H9 (cell line): ENCODE measurements around the gene C14orf132. TPM values are rescaled to one million over a fixed set of nuclear protein-coding genes. Genes with fewer than 3 reads are reported as not detected.

Source experiments
- DNase-seq: peaks from one replicate; pipeline ENCODE4 v3.0.0-alpha.2; 2017
- H2AFZ ChIP-seq: one replicate; pipeline ENCODE4 v1.6.1; 2013; ENCODE audit warnings: mild to moderate bottlenecking, low read length, control low read depth, moderate library complexity
- H2AK5ac ChIP-seq: 2 replicates; pipeline ENCODE4 v1.6.1; 2013; ENCODE audit warnings: low read length, control low read depth, mixed read lengths; ENCODE audit not compliant: insufficient read length
- H2BK120ac ChIP-seq: one replicate; pipeline ENCODE4 v1.6.1; 2013; ENCODE audit warnings: low read depth, mild to moderate bottlenecking, low read length, control low read depth, inconsistent platforms; ENCODE audit not compliant: poor library complexity, severe bottlenecking
- H2BK12ac ChIP-seq: 2 replicates; pipeline ENCODE4 v1.6.1; 2013; ENCODE audit warnings: low read length, control low read depth, mixed read lengths, low read depth; ENCODE audit not compliant: insufficient read length
- H2BK15ac ChIP-seq: 2 replicates; pipeline ENCODE4 v1.6.1; 2013; ENCODE audit warnings: low read depth, low read length, control low read depth
- H2BK20ac ChIP-seq: one replicate; pipeline ENCODE4 v1.6.1; 2013; ENCODE audit warnings: low read depth, mild to moderate bottlenecking, low read length, control low read depth, inconsistent platforms; ENCODE audit not compliant: poor library complexity, severe bottlenecking
- H2BK5ac ChIP-seq: 2 replicates; pipeline ENCODE4 v1.6.1; 2013; ENCODE audit warnings: low read length, control low read depth, mixed read lengths; ENCODE audit not compliant: insufficient read length
- H3K14ac ChIP-seq: 2 replicates; pipeline ENCODE4 v1.6.1; 2013; ENCODE audit warnings: low read length, control low read depth; ENCODE audit not compliant: insufficient read depth
- H3K18ac ChIP-seq: 2 replicates; pipeline ENCODE4 v1.6.1; 2013; ENCODE audit warnings: low read depth, mild to moderate bottlenecking, mixed read lengths, low read length, control low read depth; ENCODE audit not compliant: insufficient read length
- H3K23ac ChIP-seq: 2 replicates; pipeline ENCODE4 v1.6.1; 2013; ENCODE audit warnings: low read length, control low read depth, mixed read lengths, low read depth; ENCODE audit not compliant: insufficient read length
- H3K23me2 ChIP-seq: 2 replicates; pipeline ENCODE4 v1.6.1; 2013; ENCODE audit warnings: low read depth, mild to moderate bottlenecking, mixed read lengths, low read length, control low read depth; ENCODE audit not compliant: insufficient read length, poor library complexity, severe bottlenecking
- H3K27ac ChIP-seq: 2 replicates; pipeline ENCODE4 v1.5.1; 2013; ENCODE audit warnings: low read length, control low read depth, mixed read lengths, low read depth; ENCODE audit not compliant: insufficient read length
- H3K27me3 ChIP-seq: 2 replicates; pipeline ENCODE4 v1.6.1; 2013; ENCODE audit warnings: low read length, control low read depth, inconsistent platforms; ENCODE audit not compliant: insufficient read depth
- H3K4ac ChIP-seq: 2 replicates; pipeline ENCODE4 v1.6.1; 2013; ENCODE audit warnings: low read depth, mild to moderate bottlenecking, control low read depth, inconsistent platforms, low read length, moderate library complexity
- H3K4me1 ChIP-seq: 2 replicates; pipeline ENCODE4 v1.6.1; 2013; ENCODE audit warnings: low read length, control low read depth, inconsistent platforms; ENCODE audit not compliant: insufficient read depth
- H3K4me2 ChIP-seq: 2 replicates; pipeline ENCODE4 v1.6.1; 2013; ENCODE audit warnings: low read length, control low read depth, mixed read lengths; ENCODE audit not compliant: insufficient read length, insufficient read depth
- H3K56ac ChIP-seq: 2 replicates; pipeline ENCODE4 v1.6.1; 2013; ENCODE audit warnings: low read depth, mild to moderate bottlenecking, mixed read lengths, low read length, control low read depth; ENCODE audit not compliant: insufficient read length
- H3K79me1 ChIP-seq: 2 replicates; pipeline ENCODE4 v1.6.1; 2013; ENCODE audit warnings: low read depth, mild to moderate bottlenecking, moderate library complexity, low read length, control low read depth, inconsistent platforms; ENCODE audit not compliant: insufficient read depth, poor library complexity, severe bottlenecking
- H3K79me2 ChIP-seq: 2 replicates; pipeline ENCODE4 v1.6.1; 2013; ENCODE audit warnings: low read length, control low read depth, inconsistent platforms; ENCODE audit not compliant: insufficient read depth
- H3K9ac ChIP-seq: 2 replicates; pipeline ENCODE4 v1.6.1; 2013; ENCODE audit warnings: low read length, control low read depth, mixed read lengths; ENCODE audit not compliant: insufficient read length; ENCODE audit errors: extremely low read depth
- H3K9me3 ChIP-seq: one replicate; pipeline ENCODE4 v1.6.1; 2013; ENCODE audit warnings: low read depth, low read length, inconsistent platforms; ENCODE audit not compliant: control insufficient read depth
- H3T11ph ChIP-seq: one replicate; pipeline ENCODE4 v1.6.1; 2013; ENCODE audit warnings: mild to moderate bottlenecking, low read length, control low read depth, inconsistent platforms
- H4K20me1 ChIP-seq: one replicate; pipeline ENCODE4 v1.6.1; 2013; ENCODE audit not compliant: control insufficient read depth, insufficient read length, insufficient read depth
- H4K5ac ChIP-seq: 2 replicates; pipeline ENCODE4 v1.6.1; 2013; ENCODE audit warnings: low read depth, mild to moderate bottlenecking, mixed read lengths, low read length, control low read depth; ENCODE audit not compliant: insufficient read length
- H4K8ac ChIP-seq: replicated peaks from 2 replicates; pipeline ENCODE4 v1.6.1; 2013; ENCODE audit warnings: low read length, control low read depth, mixed read lengths, low read depth; ENCODE audit not compliant: insufficient read length
- H4K91ac ChIP-seq: 2 replicates; pipeline ENCODE4 v1.6.1; 2013; ENCODE audit warnings: low read depth, mild to moderate bottlenecking, moderate library complexity, mixed read lengths, low read length, control low read depth; ENCODE audit not compliant: insufficient read length
- H3K27ac Mint-ChIP-seq, 3 experiments: 2 replicates in 2 of 3; 3 replicates in 1 of 3; pipeline ENCODE4 v1.8.0; 2020 to 2021; ENCODE audit warnings: mixed read lengths in 3 of 3, mild to moderate bottlenecking in 1 of 3, moderate library complexity in 1 of 3
- H3K27me3 Mint-ChIP-seq: 2 replicates; pipeline ENCODE4 v1.8.0; 2021; ENCODE audit warnings: low read depth, mild to moderate bottlenecking, moderate library complexity, mixed read lengths
- H3K36me3 Mint-ChIP-seq, 3 experiments: 2 replicates in 2 of 3; 3 replicates in 1 of 3; pipeline ENCODE4 v1.8.0; 2020 to 2021; ENCODE audit warnings: low read depth in 3 of 3, mixed read lengths in 3 of 3; ENCODE audit not compliant: insufficient read depth in 1 of 3
- H3K4me1 Mint-ChIP-seq, 2 experiments: 2 replicates each; pipeline ENCODE4 v1.8.0; 2020; ENCODE audit warnings: mixed read lengths in 2 of 2
- H3K4me3 Mint-ChIP-seq, 2 experiments: 2 replicates in 1 of 2; 3 replicates in 1 of 2; pipeline ENCODE4 v1.8.0; 2020 to 2021; ENCODE audit warnings: mild to moderate bottlenecking in 2 of 2, mixed read lengths in 2 of 2, moderate library complexity in 1 of 2
- H3K9me3 Mint-ChIP-seq, 2 experiments: 2 replicates in 1 of 2; 3 replicates in 1 of 2; pipeline ENCODE4 v1.8.0; 2020; ENCODE audit warnings: mild to moderate bottlenecking in 2 of 2, mixed read lengths in 2 of 2, moderate library complexity in 1 of 2
- WGBS: extraction: QIAGEN DNeasy Blood & Tissue Kit; methylation state at CpG from one replicate; pipeline ENCODE4 v1.1.7; 2013; ENCODE audit warnings: missing lambda C conversion rate, low lambda C conversion rate, mixed read lengths; ENCODE audit not compliant: insufficient read length; ENCODE audit errors: extremely low coverage; 5-methylcytosine and 5-hydroxymethylcytosine counted together
- total RNA-seq: library from RNA; stranded (reverse); gene quantifications from 2 replicates; pipeline ENCODE4 v1.2.1, GENCODE V29; 2021
- TF ChIP-seq, protein P1 (sequence below): fragments of 200-600 bp; sonication (generic); conservative IDR thresholded peaks from 3 replicates; pipeline ENCODE4 v1.8.0; 2021; ENCODE audit warnings: antibody characterized with exemption, mild to moderate bottlenecking

Gene C14orf132
- total RNA-seq, 1 experiment from 2014 or later: 5.7 TPM

- TF ChIP-seq, protein P1, sequence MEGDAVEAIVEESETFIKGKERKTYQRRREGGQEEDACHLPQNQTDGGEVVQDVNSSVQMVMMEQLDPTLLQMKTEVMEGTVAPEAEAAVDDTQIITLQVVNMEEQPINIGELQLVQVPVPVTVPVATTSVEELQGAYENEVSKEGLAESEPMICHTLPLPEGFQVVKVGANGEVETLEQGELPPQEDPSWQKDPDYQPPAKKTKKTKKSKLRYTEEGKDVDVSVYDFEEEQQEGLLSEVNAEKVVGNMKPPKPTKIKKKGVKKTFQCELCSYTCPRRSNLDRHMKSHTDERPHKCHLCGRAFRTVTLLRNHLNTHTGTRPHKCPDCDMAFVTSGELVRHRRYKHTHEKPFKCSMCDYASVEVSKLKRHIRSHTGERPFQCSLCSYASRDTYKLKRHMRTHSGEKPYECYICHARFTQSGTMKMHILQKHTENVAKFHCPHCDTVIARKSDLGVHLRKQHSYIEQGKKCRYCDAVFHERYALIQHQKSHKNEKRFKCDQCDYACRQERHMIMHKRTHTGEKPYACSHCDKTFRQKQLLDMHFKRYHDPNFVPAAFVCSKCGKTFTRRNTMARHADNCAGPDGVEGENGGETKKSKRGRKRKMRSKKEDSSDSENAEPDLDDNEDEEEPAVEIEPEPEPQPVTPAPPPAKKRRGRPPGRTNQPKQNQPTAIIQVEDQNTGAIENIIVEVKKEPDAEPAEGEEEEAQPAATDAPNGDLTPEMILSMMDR: no peak
- no peaks in the 10 kb centered on the region for H3K23me2 ChIP-seq
- H3K79me1 ChIP-seq: no peaks in the 10 kb centered on the region
Observed at GRCh38 chr14:96103560-96104460, 64.6 kb downstream of the C14orf132 start.

More at GRCh38 chr14:96103560-96104460, 64.6 kb downstream of the C14orf132 start:
- peaks cover 11 to 15% of the 10 kb centered on the region in 2 experiments for H3K4me1 Mint-ChIP-seq
- no peak overlapping the region for H3T11ph ChIP-seq
- no peak overlapping the region for H3K4me2 ChIP-seq
- no peak overlapping the region for H3K23ac ChIP-seq
- H3K27me3 Mint-ChIP-seq: peaks cover 16% of the 10 kb centered on the region
- H3K56ac ChIP-seq: no peak overlapping the region
- no peak overlapping the region for H2BK20ac ChIP-seq
- no peak overlapping the region for H3K4ac ChIP-seq
- no peak overlapping the region for H2AFZ ChIP-seq
- no peak overlapping the region for H3K27ac Mint-ChIP-seq
- no peak overlapping the region for H3K18ac ChIP-seq
- no peak overlapping the region for H4K91ac ChIP-seq
- no peak overlapping the region for H2BK12ac ChIP-seq
- H4K8ac ChIP-seq: no peak overlapping the region
- peaks cover 0 to 5% of the 10 kb centered on the region in 2 experiments; a peak in 1 of 5 replicates for H3K9me3 Mint-ChIP-seq
- no peaks in the 10 kb centered on the region for H3K4me1 ChIP-seq
- H2BK5ac ChIP-seq: no peak overlapping the region
- no peak overlapping the region for H2AK5ac ChIP-seq
- H3K9ac ChIP-seq: no peak overlapping the region
- no peak overlapping the region for H2BK15ac ChIP-seq
- H3K36me3 Mint-ChIP-seq: no peaks in the 10 kb centered on the region; a peak in 1 of 7 replicates
- no peak for DNase-seq
- H3K79me2 ChIP-seq: no peaks in the 10 kb centered on the region
- no peak overlapping the region for H2BK120ac ChIP-seq
- no peaks in the 10 kb centered on the region for H4K20me1 ChIP-seq
- H3K9me3 ChIP-seq: no peaks in the 10 kb centered on the region
- H3K14ac ChIP-seq: no peak overlapping the region
- H3K27me3 ChIP-seq: no peaks in the 10 kb centered on the region
- H3K4me3 Mint-ChIP-seq: no peak overlapping the region
- no peak overlapping the region for H4K5ac ChIP-seq
- no CpG with 5 or more reads among the region's 6 CpGs for WGBS
- H3K27ac ChIP-seq: no peak overlapping the region
